Measurements from ENCODE around the gene HTR7. TPM values are rescaled to one million over a fixed set of nuclear protein-coding genes. Genes with fewer than 3 reads are reported as not detected.
"Not testable (repeated sequence)": the region's sequence is repeated elsewhere in the genome, so short reads cannot be mapped to it uniquely, and the experiment has no call there.

Gene HTR7
- 1 to 10 TPM in 2 of 7 donors, under 1 TPM in 5; 0.26 to 1.1 (median 0.79) TPM for total RNA-seq
- polyA plus RNA-seq, result under 1 TPM; 0.13 to 0.20 (median 0.14) TPM
- long read RNA-seq, donor 1, result 0 reads
- long read RNA-seq, donor 2, result 0 reads

DNA sequence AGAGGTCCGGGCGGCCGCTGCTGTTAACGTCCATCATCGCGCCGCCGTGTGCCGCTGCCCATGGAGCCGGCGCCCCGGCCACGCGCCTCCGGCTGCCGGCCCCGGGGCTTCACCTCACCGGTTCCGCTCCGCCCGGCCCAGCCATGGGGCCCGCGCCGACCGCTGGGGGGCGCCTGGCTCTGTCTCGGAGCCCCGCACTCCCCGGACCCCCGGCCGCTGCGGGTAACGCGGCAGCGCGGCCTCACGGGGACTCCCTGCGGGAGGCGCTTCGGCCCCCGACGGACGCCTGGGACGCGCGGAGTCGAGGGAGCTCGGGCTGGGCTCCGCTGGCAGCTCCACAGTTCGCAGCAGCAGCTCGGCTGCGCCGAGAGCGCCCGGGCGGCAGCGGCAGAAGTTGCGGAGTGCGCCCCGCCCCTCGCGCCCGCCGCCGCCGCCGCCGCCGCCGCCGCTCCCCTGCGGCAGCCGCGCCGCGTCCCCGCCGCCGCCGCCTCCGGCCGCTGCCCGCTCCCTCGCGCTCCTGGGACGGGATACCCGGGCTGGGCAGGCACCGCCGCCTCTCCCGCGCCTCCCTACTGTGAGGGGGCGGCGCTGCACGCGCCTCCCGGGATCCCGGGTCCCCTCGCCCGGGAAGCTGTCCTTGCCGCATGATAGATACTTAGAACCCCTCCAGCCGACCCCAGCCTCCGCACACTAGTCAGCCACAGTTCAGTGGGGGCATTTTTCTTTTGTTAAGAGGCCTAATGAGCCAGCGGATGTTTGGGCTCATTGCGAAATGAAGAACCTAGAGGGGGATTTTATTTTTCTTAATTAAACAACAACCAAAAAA is at the start of gene HTR7:
TSS of gene HTR7 (minus strand) at position 405 of the 826 bp plus-strand sequence. CDS start at position 37, 368 bp downstream.
- peak within 1 kb of the TSS; percentile 62 to 89 (median 64) for H3K4me3 ChIP-seq
- no peaks in the 10 kb centered on the region for H3K9me3 ChIP-seq
- peaks cover 0 to 60% (median 38%) of the 10 kb centered on the region in 7 donors for H3K27me3 ChIP-seq (replicated peaks in 1 of 7)
- intact Hi-C loops (cut with DNase I; ENCODE audit: low total_unique reads), result no loop called here
- no peak for TF ChIP-seq POLR2A (IDR thresholded peaks at IDR 0.05)
- TF ChIP-seq CTCF (IDR thresholded peaks at IDR 0.05 in 8 of 11, conservative IDR thresholded peaks at IDR 0.05 in 3 of 11), result peak in 9 of 11 experiments; percentile 20 to 88 (median 73)
- TF ChIP-seq POLR2AphosphoS5 (IDR thresholded peaks at IDR 0.05), result peak in 1 of 3 donors; percentile 15
- peak within 1 kb of the TSS in 7 of 8 donors; percentile 53 to 78 (median 68) for H3K27ac ChIP-seq
- H3K4me1 ChIP-seq, result peaks cover 0 to 29% (median 18%) of the 10 kb centered on the region in 6 donors
- WGBS, 5 donors, result 1% methylated on average over 18 to 104 of the region's 104 CpGs
- no peaks in the 10 kb centered on the region for H3K36me3 ChIP-seq
- peak; percentile 89 for DNase-seq

GRCh38 chr10:90906596-90906995 is 48.8 kb upstream of the HTR7 start:
- H3K9me3 ChIP-seq, result no peaks in the 10 kb centered on the region
- peaks cover 0 to 48% (median 5%) of the 10 kb centered on the region in 6 donors for H3K36me3 ChIP-seq
- H3K27ac ChIP-seq, result no peak overlapping the region
- TF ChIP-seq CTCF (IDR thresholded peaks at IDR 0.05 in 8 of 11, conservative IDR thresholded peaks at IDR 0.05 in 3 of 11), result no peak
- WGBS, 5 donors, result 70 to 88% (median 74%) methylated on average over 1 of the region's 1 CpG
- no peak for DNase-seq
- no peak overlapping the region for H3K4me3 ChIP-seq
- peaks cover 0 to 3% (median 2%) of the 10 kb centered on the region in 6 donors for H3K4me1 ChIP-seq
- intact Hi-C loops (cut with DNase I; ENCODE audit: low total_unique reads), result no loop called here
- H3K27me3 ChIP-seq (replicated peaks in 1 of 7), result no peaks in the 10 kb centered on the region

GRCh38 chr10:90905925-90906324 is 48.1 kb upstream of the HTR7 start:
- Histone ChIP-seq H3K27me3 (replicated peaks in 1 of 7) (no peaks in the 10 kb centered on the region), H3K27ac (no peak overlapping the region), H3K4me3 (no peak overlapping the region), H3K9me3 (no peaks in the 10 kb centered on the region), H3K36me3 (peaks cover 0 to 54% (median 9%) of the 10 kb centered on the region in 6 donors), H3K4me1 (no peaks in the 10 kb centered on the region)
- intact Hi-C loops (cut with DNase I; ENCODE audit: low total_unique reads), result no loop called here
- TF ChIP-seq POLR2AphosphoS5 (IDR thresholded peaks at IDR 0.05) (no peak), CTCF (IDR thresholded peaks at IDR 0.05 in 8 of 11, conservative IDR thresholded peaks at IDR 0.05 in 3 of 11) (no peak), POLR2A (IDR thresholded peaks at IDR 0.05) (no peak)
- no peak for DNase-seq
- WGBS, 5 donors, result 69 to 86% (median 79%) methylated on average over 1 of the region's 1 CpG

- Histone ChIP-seq H3K36me3 (peaks cover 0 to 98% (median 41%) of the 10 kb centered on the region in 6 donors), H3K4me1 (peaks cover 0 to 18% (median 7%) of the 10 kb centered on the region in 6 donors), H3K27ac (peak overlapping the region in 1 of 8 donors; percentile 45)
- DNase-seq; H3K27me3 ChIP-seq (replicated peaks in 1 of 7); H3K4me3 ChIP-seq; H3K9me3 ChIP-seq; intact Hi-C loops (cut with DNase I; ENCODE audit: low total_unique reads): not testable (repeated sequence)
- WGBS, 5 donors, result 49 to 67% (median 57%) methylated on average over 2 of the region's 2 CpGs
Measured at GRCh38 chr10:90896916-90897315, 39.1 kb upstream of the HTR7 start.
